Testis (tissue), 3 donors: ENCODE data around the gene NXPH4. TPM values are rescaled to one million over a fixed set of nuclear protein-coding genes. Genes with fewer than 3 reads are reported as not detected.

Experiments used
- DNase-seq: peaks from one replicate; pipeline ENCODE4 v3.0.0-alpha.2; 2019
- H3K27ac ChIP-seq, 2 donors: fragments of 200-600 bp; sonication (generic); one replicate each; pipeline ENCODE4 v1.5.1; 2019
- H3K27me3 ChIP-seq: fragments of 200-600 bp; sonication (generic); one replicate; pipeline ENCODE4 v1.5.1; 2019
- H3K36me3 ChIP-seq: fragments of 200-600 bp; sonication (generic); one replicate; pipeline ENCODE4 v1.5.1; 2017; ENCODE audit warnings: low read depth; ENCODE audit errors: missing control alignments
- H3K4me1 ChIP-seq: fragments of 200-600 bp; sonication (generic); one replicate; pipeline ENCODE4 v1.5.1; 2019
- H3K4me3 ChIP-seq, 2 donors: fragments of 200-600 bp; sonication (generic); one replicate each; pipeline ENCODE4 v1.5.1; 2017 to 2019
- H3K9me3 ChIP-seq: fragments of 200-600 bp; sonication (generic); one replicate; pipeline ENCODE4 v1.5.1; 2017
- POLR2A ChIP-seq: fragments of 450-650 bp; IDR thresholded peaks from one replicate; pipeline ENCODE4 v1.6.1; 2017; ENCODE audit warnings: antibody characterized with exemption, mild to moderate bottlenecking, moderate library complexity
- whole genome bisulfite sequencing, 2 donors: methylation state at CpG; one replicate each; pipeline ENCODE4 v1.1.5; 2018; 5-methylcytosine and 5-hydroxymethylcytosine counted together
- intact Hi-C: fragments of 100-400 bp; cut with DNase I; formaldehyde crosslinking; loops from one replicate; pipeline ENCODE4 v1.15.1; 2023; ENCODE audit warnings: low total_unique reads
- polyA plus RNA-seq: library from polyadenylated mRNA; stranded (reverse); fragments of 350-450 nt; fragmentation: Illumina TruSeq; extraction: RNeasy Lipid Tissue Mini Kit (QIAGEN cat#74804); gene quantifications from one replicate; pipeline ENCODE4 v1.2.3, GENCODE V29; 2014; ENCODE audit warnings: low read depth, low replicate concordance; ENCODE audit not compliant: insufficient read depth
- total RNA-seq, 2 donors: library from RNA; depleted of rRNA; stranded (reverse); fragments of >200 nt; gene quantifications; one replicate each; pipeline ENCODE4 v1.2.3, GENCODE V29; 2016
- TF ChIP-seq, protein P1 (sequence below), 3 experiments: fragments of 450-650 bp in 2 of 3; fragments of 200-600 bp in 1 of 3; sonication (generic) in 1 of 3; IDR thresholded peaks; one replicate each; pipeline ENCODE4 v1.5.1; 2016 to 2019; ENCODE audit warnings: antibody characterized with exemption in 3 of 3, mild to moderate bottlenecking in 2 of 3, moderate library complexity in 1 of 3

NXPH4 gene
- total and polyA plus RNA-seq, 3 donors from 2014 or later: 1.8 to 7.7 (median 7.5) TPM

DNA sequence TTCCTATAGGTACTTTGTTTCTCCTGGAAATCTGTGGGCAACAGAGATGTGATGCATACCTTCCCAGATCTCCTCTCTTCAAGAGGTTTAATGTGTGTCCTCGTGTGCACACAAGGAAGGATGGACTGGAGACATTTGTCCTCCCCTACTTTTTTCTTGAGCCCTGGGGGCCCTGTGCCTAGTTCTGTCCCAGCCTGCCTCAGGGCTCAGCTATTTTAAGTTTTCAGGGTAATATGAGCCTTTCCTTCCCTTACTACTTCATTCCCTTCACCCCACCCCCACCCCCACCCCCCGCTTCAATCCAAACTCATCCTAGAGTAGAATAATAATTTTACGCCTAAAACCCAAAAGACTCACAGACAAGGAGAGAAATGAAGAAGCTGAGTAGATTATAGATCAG lies 33.9 kb downstream of the NXPH4 start:
- TF ChIP-seq, protein P1, sequence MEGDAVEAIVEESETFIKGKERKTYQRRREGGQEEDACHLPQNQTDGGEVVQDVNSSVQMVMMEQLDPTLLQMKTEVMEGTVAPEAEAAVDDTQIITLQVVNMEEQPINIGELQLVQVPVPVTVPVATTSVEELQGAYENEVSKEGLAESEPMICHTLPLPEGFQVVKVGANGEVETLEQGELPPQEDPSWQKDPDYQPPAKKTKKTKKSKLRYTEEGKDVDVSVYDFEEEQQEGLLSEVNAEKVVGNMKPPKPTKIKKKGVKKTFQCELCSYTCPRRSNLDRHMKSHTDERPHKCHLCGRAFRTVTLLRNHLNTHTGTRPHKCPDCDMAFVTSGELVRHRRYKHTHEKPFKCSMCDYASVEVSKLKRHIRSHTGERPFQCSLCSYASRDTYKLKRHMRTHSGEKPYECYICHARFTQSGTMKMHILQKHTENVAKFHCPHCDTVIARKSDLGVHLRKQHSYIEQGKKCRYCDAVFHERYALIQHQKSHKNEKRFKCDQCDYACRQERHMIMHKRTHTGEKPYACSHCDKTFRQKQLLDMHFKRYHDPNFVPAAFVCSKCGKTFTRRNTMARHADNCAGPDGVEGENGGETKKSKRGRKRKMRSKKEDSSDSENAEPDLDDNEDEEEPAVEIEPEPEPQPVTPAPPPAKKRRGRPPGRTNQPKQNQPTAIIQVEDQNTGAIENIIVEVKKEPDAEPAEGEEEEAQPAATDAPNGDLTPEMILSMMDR (IDR thresholded peaks at IDR 0.05): no peak
- no peak for TF ChIP-seq POLR2A
- H3K4me3 ChIP-seq: no peak overlapping the region
- H3K27ac ChIP-seq: no peak overlapping the region
- H3K4me1 ChIP-seq: no peaks in the 10 kb centered on the region
- no peak for DNase-seq
- H3K9me3 ChIP-seq: no peaks in the 10 kb centered on the region
- no peaks in the 10 kb centered on the region for H3K36me3 ChIP-seq
- 77 to 94% methylated on average over 3 of the region's 3 CpGs for WGBS, 2 donors
- no peaks in the 10 kb centered on the region for H3K27me3 ChIP-seq
- intact Hi-C loops: no loop called here

DNA sequence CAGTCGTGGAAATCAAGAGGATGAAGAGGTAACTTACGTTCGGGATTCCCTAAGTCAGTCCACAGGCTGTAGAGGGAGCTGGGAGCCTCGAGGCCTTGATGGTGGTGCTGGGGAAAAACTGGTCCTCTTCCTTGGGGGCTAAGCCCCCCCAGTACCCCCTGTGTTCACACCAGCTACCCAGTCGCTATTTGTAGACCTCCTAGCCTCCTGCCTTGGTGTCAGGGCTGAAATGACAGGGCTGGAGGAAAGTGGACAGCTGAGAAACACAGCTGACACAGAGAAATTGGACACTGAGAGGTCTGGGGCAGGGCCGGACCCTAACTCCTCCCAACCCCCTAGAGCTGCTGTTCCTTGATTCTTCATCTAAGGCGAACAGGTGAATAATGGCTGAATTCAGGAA lies 34.4 kb downstream of the NXPH4 start, which contains the start of gene STAC3:
Gene STAC3 (minus strand): TSS at position 232 of the 400 bp plus-strand sequence. CDS start 1,551 bp downstream, outside the sequence.
- Histone ChIP-seq H3K4me3 (no peak within 1 kb of the TSS), H3K4me1 (no peaks in the 10 kb centered on the region), H3K27me3 (no peaks in the 10 kb centered on the region), H3K27ac (no peak within 1 kb of the TSS), H3K36me3 (no peaks in the 10 kb centered on the region), H3K9me3 (no peaks in the 10 kb centered on the region)
- 62 to 83% methylated on average over 7 of the region's 7 CpGs for WGBS, 2 donors
- DNase-seq: no peak
- intact Hi-C loops: no loop called here
- no peak for TF ChIP-seq POLR2A
- TF ChIP-seq, protein P1 (IDR thresholded peaks at IDR 0.05): no peak

DNA sequence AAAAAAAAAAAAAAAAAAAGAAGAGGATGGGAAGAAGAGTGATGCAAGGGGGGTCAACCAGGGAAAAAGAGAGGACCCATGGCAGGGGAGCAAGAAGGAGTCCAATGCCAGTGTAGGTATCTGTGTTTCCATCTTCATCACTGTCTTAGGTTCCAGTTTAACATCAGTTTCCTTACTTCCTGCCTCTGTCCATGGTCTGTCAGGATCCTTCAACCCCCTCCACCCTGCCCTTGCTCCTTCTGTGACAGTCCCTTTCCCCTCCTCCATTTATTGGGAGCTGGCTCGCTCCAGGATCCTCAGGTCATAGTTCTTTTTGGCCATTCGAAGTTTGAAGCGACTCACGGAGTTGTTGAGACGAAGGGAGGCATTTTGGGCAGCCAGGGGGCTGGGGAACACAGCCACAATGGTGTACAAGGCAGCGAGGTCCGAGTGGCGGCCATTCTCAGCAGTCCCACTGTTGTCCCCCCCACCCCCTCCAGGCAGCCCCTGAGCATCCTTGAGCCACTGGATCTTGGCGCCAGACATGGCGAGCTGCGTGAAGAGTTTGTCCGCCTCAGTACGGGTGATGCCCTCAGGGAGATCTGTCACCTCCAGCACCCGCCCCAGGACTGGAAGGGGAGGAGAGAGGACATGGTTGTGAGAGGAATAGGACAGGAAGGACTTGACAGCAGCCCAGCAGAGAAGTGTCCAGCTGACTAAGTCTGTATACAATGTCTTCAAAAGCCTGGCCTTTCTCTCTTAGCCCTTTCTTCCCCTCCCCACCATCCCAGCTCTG lies 38.1 kb downstream of the NXPH4 start:
- Histone ChIP-seq H3K27me3 (no peaks in the 10 kb centered on the region), H3K4me3 (no peak overlapping the region), H3K36me3 (no peaks in the 10 kb centered on the region), H3K4me1 (peaks cover 3% of the 10 kb centered on the region), H3K27ac (no peak overlapping the region), H3K9me3 (no peaks in the 10 kb centered on the region)
- intact Hi-C loops: no loop called here
- WGBS, 2 donors: 93% methylated on average over 12 to 14 of the region's 14 CpGs
- peak; percentile 13 for DNase-seq
- no peak for TF ChIP-seq POLR2A
- TF ChIP-seq, protein P1 (IDR thresholded peaks at IDR 0.05): no peak

DNA sequence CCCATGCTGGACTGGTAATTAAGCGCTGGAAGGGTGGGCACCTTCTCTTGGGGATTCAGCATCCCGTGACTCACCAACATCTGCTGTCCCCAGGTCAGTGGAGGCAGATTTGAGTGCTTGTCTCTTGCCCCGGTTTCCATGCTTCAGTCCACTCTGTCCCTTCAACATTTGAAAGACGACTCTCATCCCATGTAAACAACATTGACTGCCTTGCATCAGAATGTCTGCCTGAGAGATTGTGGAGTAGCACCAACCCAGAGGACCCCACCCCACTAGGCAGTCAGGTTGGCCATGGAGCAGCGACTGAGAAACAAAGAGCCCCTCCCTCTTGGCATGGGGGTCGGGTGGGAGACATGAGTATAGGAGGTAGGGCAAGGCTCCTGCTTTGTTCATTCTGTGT lies 39.3 kb downstream of the NXPH4 start:
- Histone ChIP-seq H3K36me3 (no peaks in the 10 kb centered on the region), H3K9me3 (no peaks in the 10 kb centered on the region), H3K27me3 (no peaks in the 10 kb centered on the region), H3K27ac (no peak overlapping the region), H3K4me1 (peaks cover 4% of the 10 kb centered on the region), H3K4me3 (no peak overlapping the region)
- TF ChIP-seq, protein P1 (IDR thresholded peaks at IDR 0.05): no peak
- no peak for TF ChIP-seq POLR2A
- intact Hi-C loops: no loop called here
- peak; percentile 7 for DNase-seq
- 93 to 95% methylated on average over 5 to 6 of the region's 6 CpGs for WGBS, 2 donors
